ENCODE data around the gene RLN3. TPM values are rescaled to one million over a fixed set of nuclear protein-coding genes. Genes with fewer than 3 reads are reported as not detected.

The RLN3 gene
- total and polyA plus RNA-seq, 9 of the 15 experiments (the other 6 are each of a cell fraction or from before 2014, with no cell fraction given), result 0.31 to 1.2 (median 0.71) TPM; not detected in 6

- TF ChIP-seq ZNF592 (IDR thresholded peaks at IDR 0.05), result peak; percentile 60
- TF ChIP-seq CUX1 (CRISPR knock-in tag; IDR thresholded peaks at IDR 0.05), result no peak
- TF ChIP-seq L3MBTL2 (IDR thresholded peaks at IDR 0.05), result peak; percentile 60
- TF ChIP-seq ZBTB17 (CRISPR knock-in tag; IDR thresholded peaks at IDR 0.05), result peak; percentile 82
Measured at GRCh38 chr19:14015524-14016035, 12.4 kb upstream of the RLN3 start (continued).

All from K562 (cell line).